ENCODE results near the gene KCNE5.
"Not testable (repeated sequence)": the region's sequence is repeated elsewhere in the genome, so short reads cannot be mapped to it uniquely, and the experiment has no call there.

Gene KCNE5

GRCh38 chrX:109624641-109625616, at the start of gene KCNE5:
TSS of gene KCNE5 (minus strand) at chrX:109625172. CDS start at chrX:109625020, 152 bp downstream.
- no peak for DNase-seq

GRCh38 chrX:109672239-109672638, 47.3 kb upstream of the KCNE5 start:
- DNase-seq, result no peak

DNA sequence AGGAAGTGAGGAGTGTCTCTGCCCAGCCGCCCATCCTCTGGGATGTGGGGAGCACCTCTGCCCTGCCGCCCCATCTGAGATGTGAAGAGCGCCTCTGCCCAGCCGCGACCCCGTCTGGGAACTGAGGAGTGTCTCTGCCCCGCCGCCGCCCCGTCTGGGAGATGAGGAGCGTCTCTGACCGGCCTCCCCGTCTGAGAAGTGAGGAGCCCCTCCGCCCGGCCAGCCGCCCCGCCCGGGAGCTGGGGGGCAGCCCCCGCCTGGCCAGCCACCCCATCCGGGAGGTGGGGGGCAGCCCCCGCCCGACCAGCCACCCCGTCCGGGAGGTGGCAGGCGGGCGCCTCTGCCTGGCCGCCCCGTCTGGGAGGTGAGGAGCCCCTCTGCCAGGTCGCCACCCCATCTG, 46.2 kb upstream of the KCNE5 start:
- not testable (repeated sequence) for DNase-seq

DNA sequence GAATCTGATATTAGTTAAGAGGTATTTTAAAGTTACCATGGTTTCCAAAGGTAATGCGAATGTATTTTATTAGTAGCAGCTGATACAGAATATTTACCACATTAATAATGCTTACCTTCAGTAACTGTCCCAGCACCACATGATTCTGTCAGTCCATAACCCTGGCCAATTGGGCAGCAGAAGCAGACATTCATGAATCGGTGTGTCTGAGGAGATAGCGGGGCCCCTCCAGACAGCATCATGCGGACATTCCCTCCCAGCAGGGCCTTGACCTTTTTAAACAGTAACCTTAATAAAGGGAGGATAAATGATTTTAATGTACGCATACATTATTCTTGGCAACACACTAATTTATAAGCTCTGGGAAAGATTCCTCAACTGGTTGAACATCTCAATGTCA, 43.0 kb upstream of the KCNE5 start:
- no peak for DNase-seq

DNA sequence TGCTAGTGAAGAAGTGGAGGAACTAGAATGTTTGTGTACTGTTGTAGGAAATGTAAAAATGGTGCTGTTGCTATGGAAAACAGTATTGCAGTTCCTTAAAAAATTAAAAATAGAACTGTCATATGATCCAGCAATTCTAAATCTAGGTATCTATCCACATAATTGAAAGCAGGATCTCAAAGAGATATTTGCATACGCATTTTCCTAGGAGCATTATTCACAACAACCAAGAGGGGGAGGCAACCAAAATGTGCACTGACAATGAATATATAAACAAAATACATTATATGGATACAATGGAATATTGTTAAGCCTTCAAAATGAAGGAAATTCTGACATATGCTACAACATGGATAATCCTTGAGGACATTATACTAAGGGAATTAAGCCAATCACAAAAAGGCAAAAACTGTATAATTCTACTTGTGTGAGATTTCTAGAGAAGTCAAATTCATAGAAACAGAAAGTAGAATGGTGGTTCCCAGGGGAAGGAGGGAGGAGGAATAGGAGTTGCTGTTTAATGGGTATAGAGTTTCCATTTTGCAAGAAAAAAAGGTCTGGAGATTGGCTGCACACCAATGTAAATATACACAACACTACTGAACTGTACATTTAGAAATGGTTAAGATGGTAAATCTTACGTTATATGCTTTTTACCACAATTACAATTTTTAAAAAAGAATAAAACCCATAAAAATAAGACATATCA, 35.6 kb upstream of the KCNE5 start:
- DNase-seq, result no peak

DNA sequence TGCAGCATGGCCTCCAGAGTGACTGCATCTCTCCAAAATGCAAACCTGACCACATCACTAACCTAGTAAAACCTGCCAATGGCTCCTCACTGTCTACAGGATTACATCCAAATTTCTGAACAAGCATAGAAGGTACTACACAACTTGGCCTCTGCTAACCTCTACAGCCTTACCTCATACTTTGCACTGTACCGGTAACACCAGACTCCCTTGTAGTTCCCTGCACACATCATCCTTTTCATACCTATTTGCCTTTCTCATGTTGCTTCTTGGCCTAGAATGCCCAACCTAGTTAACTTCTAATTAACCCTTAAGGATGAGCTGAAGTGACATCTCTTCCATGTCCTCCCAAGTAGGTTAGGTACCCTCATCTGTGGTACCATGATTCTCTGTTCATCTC, 33.4 kb upstream of the KCNE5 start:
- DNase-seq, result no peak

DNA sequence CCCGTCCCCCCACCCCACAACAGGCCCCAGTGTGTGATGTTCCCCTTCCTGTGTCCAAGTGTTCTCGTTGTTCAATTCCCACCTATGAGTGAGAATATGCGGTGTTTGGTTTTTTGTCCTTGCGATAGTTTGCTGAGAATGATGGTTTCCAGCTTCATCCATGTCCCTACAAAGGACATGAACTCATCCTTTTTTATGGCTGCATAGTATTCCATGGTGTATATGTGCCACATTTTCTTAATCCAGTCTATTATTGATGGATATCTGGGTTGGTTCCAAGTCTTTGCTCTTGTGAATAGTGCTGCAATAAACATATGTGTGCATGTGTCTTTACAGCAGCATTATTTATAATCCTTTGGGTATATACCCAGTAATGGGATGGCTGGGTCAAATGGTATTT, 32.4 kb upstream of the KCNE5 start:
- not testable (repeated sequence) for DNase-seq

DNA sequence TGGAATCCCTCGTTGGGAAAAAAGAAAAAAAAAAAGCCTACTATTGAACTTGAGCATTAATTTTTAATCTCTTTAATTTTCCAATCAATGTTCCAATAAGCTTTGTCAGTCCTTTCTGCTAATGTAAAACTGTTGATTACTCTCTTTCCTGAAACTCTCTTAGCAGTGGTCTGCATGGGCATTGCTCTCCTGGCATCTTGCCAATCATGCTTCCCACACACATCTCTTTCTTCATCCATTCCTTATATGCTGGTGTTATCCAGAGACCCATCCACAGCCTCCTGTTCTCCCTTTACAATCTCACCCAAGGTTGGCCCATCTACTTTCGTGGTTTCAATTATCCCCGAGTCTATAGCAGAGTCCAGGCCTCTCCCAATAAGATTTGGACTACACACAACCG, 31.8 kb upstream of the KCNE5 start:
- no peak for DNase-seq

GRCh38 chrX:109655502-109656201, 30.7 kb upstream of the KCNE5 start:
- no peak for DNase-seq

- DNase-seq, result no peak
Observed at GRCh38 chrX:109654516-109655109, 29.6 kb upstream of the KCNE5 start.

GRCh38 chrX:109644671-109645070, 19.7 kb upstream of the KCNE5 start:
- not testable (repeated sequence) for DNase-seq

- DNase-seq, result no peak
Observed at GRCh38 chrX:109643687-109644086, 18.7 kb upstream of the KCNE5 start.

- no peak for DNase-seq
Observed at GRCh38 chrX:109638158-109638557, 13.2 kb upstream of the KCNE5 start.

GRCh38 chrX:109637477-109637876, 12.5 kb upstream of the KCNE5 start:
- not testable (repeated sequence) for DNase-seq

- no peak for DNase-seq
Observed at GRCh38 chrX:109635146-109635545, 10.2 kb upstream of the KCNE5 start.

- no peak for DNase-seq
Observed at GRCh38 chrX:109632906-109633504, 8.0 kb upstream of the KCNE5 start.

GRCh38 chrX:109629310-109629709, 4.3 kb upstream of the KCNE5 start:
- DNase-seq, result no peak

- no peak for DNase-seq
Observed at GRCh38 chrX:109626637-109627036, 1.7 kb upstream of the KCNE5 start.

GRCh38 chrX:109623997-109624396, 975 bp downstream of the KCNE5 start:
- no peak for DNase-seq

- DNase-seq, result no peak
Observed at GRCh38 chrX:109622270-109622669, 2.7 kb downstream of the KCNE5 start.

GRCh38 chrX:109619771-109620170, 5.2 kb downstream of the KCNE5 start:
- DNase-seq, result no peak

DNA sequence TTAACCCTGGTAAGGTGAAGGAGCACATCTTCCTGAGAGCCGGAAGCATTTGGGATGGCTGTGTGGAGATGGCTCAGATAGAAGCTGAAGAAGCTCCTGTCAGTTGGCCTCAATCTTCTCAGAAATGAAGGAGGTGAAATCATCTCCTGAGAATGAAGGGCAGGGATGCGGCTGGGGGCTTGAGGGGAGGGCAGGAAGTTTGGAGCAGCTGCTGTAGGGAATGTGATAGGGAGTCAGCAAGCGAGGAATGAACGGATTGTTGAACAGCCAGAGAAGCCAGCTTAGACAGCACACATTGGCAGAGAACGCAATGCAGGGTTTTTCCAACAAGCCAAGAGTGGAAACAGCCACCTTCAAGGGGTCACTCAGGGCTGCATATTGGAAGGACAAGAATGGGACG, 10.0 kb downstream of the KCNE5 start:
- DNase-seq, result no peak

GRCh38 chrX:109601486-109601885, 23.5 kb downstream of the KCNE5 start:
- no peak for DNase-seq

Data from NCI-H226 (cell line).